ENCODE measurements around the gene IL17A. TPM values are rescaled to one million over a fixed set of nuclear protein-coding genes. Genes with fewer than 3 reads are reported as not detected.

IL17A gene
- total RNA-seq, 4 donors from 2014 or later, result not detected

DNA sequence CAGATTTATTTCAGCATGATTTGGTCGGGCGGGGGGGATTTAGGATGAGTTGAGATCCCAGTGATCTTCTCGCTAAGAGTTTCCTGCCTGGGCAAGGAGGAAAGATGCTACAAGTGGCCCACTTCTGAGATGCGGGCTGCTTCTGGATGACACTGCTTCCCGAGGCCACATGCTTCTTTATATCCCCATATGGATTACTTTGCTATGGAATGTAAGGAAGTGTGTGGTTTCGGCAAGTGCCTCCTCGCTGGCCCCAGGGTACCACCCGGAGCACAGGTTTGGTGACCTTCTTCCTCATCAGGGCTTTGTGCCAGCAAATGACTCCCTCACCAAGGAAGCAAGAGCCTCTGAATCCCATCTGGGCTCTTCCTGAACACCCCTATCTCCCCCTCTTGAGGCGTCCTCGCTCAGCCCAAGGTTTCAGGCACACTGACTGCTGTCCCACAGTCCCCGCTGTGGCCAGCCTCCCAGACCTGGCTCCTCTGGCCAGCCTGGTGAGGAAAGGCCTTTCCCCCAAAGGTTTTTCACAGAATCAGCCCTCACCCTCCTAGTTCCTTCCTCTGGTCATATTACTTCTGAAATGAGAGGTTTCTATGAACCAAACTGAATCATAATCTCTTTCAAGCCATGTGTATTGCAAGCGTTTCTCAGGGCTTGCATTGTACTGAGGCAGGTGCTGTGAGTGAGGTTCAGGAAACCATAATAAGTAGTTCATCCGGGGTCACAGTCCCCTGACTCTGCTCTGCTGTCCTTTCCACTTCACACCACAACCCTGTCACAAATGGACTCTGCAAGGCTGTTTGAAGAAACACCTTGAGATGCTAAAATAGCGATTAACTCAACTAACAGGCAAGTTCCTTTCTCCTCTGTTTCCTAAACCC, 41.7 kb upstream of the IL17A start:
- TF ChIP-seq, protein P1, sequence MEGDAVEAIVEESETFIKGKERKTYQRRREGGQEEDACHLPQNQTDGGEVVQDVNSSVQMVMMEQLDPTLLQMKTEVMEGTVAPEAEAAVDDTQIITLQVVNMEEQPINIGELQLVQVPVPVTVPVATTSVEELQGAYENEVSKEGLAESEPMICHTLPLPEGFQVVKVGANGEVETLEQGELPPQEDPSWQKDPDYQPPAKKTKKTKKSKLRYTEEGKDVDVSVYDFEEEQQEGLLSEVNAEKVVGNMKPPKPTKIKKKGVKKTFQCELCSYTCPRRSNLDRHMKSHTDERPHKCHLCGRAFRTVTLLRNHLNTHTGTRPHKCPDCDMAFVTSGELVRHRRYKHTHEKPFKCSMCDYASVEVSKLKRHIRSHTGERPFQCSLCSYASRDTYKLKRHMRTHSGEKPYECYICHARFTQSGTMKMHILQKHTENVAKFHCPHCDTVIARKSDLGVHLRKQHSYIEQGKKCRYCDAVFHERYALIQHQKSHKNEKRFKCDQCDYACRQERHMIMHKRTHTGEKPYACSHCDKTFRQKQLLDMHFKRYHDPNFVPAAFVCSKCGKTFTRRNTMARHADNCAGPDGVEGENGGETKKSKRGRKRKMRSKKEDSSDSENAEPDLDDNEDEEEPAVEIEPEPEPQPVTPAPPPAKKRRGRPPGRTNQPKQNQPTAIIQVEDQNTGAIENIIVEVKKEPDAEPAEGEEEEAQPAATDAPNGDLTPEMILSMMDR (IDR thresholded peaks at IDR 0.05; ENCODE audit: low read depth), result no peak

DNA sequence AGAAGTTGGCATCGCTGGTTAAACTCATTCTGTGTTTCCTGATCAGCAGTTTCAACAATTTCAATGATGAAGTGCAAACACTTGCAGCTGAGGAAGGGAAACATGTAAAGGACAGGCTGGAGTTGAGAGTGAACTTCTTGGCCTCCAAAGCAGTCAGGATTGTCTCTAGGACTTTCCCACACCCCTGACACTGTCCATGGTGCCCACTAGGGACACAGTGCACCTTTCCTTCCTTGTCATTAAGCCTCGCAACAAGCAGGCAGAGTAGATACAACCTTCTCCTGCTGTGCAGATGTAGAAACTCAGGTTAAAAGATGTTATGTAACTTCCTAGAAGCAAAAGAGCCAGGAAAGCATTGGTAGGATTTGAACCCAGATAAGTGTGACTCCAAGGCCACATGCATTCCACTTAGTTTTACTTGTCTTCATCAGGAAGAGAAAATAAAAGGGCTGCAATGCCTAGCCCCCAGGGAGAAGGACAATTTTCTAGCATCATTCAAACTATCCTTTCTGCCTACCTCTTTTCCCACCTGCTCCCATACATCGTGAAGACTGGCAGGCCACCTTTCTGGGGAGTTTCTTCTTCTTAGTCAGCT, 39.2 kb upstream of the IL17A start:
- TF ChIP-seq, protein P1 (IDR thresholded peaks at IDR 0.05; ENCODE audit: low read depth), result no peak

DNA sequence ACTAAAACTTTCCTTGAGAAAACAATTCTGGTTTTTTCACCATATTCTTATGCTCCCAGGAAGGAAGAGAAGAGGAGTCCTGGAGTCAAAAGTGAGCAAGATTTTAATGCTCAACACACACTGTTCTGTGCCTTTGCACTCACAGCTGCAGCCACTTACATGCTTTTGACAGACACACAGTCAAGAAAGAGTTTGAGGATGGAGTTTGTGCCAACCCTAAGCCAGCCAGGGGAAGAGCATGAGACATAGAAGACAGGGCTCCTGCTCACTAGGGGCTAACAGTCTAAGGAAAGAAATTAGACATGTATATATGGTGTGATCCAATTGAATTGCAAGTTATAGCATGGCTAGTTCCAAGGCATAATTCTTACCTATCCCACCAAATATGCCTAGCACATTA, 37.1 kb upstream of the IL17A start:
- TF ChIP-seq, protein P1 (IDR thresholded peaks at IDR 0.05; ENCODE audit: low read depth), result no peak

DNA sequence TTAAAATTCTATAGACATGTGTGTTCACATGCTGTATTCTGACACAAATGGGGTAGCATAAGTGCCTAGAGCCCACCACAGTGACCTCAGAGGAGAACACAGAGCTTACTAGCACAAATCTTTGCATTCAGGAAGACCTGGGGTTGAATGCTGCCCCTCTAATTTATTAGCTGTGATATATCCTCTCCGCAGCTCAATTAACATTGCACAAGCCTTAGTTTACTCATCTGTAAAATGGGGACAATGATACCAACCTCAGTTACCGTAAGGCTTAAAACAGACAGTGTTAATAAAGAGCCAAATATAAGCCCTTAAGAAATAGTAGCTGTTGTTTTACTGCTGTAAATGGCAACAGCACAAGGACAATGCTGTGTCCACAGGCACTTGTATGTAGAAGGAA, 36.2 kb upstream of the IL17A start:
- TF ChIP-seq, protein P1 (IDR thresholded peaks at IDR 0.05; ENCODE audit: low read depth), result no peak

DNA sequence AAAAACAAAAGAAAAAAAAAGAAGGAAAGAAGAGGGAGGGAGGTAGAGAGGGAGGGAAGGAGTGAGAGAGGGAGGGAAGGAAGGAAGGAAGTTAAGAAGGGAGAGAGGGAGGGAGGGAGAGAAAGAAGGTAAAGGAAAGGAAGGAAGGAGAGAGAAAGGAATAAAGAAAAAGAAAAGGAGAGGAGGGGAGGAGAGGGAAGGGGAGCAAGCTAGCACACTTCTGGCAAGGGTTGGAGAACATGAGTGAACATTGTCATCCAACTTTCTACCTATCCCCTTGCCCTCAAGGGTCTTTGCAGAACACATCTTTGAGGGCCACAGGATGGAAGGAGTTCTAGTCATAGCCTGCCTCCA, 34.1 kb upstream of the IL17A start:
- TF ChIP-seq, protein P1 (IDR thresholded peaks at IDR 0.05; ENCODE audit: low read depth), result no peak

DNA sequence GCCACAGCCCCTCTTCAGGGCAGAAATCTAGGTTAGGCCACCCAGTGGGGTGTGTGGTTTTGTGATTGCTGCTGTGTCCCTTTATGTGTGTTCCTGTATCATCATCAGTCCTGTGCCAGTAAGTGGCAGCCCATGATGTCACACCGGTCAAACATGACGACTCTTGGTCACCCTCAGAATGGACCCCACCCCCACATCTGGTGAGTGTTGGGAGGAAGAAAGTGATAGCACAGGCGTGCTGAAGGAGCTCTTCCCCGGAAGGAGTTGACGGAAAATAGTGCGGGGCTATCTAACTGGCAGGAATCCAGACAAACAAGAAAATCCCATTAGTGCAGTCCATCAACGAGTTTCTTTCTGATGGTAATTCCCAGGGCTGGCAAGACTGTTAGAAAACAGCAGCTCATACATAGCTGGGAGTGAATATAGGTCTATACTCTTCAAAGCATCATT, 33.4 kb upstream of the IL17A start:
- TF ChIP-seq, protein P1 (IDR thresholded peaks at IDR 0.05; ENCODE audit: low read depth), result no peak

DNA sequence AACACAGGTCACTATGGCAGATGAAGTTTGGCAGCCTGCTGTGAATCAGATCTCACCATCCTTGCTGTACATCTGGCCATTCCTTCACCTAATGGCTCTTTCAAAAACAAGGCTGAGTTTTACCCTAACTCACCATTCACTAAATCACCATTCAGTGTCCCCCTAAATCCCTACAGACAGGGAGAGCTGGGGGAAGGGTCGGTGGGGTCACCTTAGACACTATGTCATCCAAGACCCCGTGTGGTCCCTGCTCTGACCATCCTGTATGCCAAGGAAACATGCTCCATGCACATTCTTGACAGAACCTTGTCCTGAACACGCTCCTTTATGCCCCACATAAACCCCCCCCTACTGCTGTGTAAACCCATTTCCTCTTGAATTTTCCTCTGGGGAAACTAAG, 31.8 kb upstream of the IL17A start:
- TF ChIP-seq, protein P1 (IDR thresholded peaks at IDR 0.05; ENCODE audit: low read depth), result no peak

Data from subcutaneous adipose tissue (tissue), 4 donors.